K562 (cell line): ENCODE results near the gene DDR1. TPM values are rescaled to one million over a fixed set of nuclear protein-coding genes. Genes with fewer than 3 reads are reported as not detected.
A peak's percentile ranks its signal among the peaks of the same experiment; 100 is the strongest.

Experiments used
- ATAC-seq: fragments of 200-7000 bp; cut with Tn5 transposase; 3 replicates; pipeline ENCODE4 v1.9.1; 2020; ENCODE audit warnings: moderate library complexity
- BruUV-seq: library from RNA; stranded (reverse); fragments of 400-500 nt; replicated peaks from 2 replicates; lab custom pipeline; 2021; lab: Mats Ljungman, UMichigan
- CTCF ChIA-PET: fragments of 300-600 bp; formaldehyde crosslinking; extraction: SDS; loops from one replicate; lab custom pipeline; 2021; ENCODE audit warnings: low intra/inter-chr PET ratio; lab: Yijun Ruan, JAX
- POLR2A ChIA-PET: fragments of 300-600, 350-650 bp; sonication (Branson Sonifier 250); formaldehyde crosslinking; extraction: SDS; loops from one replicate; lab custom pipeline; 2021; ENCODE audit warnings: antibody characterized with exemption, inconsistent platforms; lab: Yijun Ruan, JAX
- DNase-seq, 4 experiments: peaks; one replicate each; pipeline versions ENCODE4 v3.0.0 to v3.0.0-alpha.2; 2011 to 2018; ENCODE audit warnings: low spot score in 3 of 4, mixed read lengths in 3 of 4; ENCODE audit errors: extremely low read depth in 1 of 4
- FAIRE-seq: peaks from 2 replicates; lab custom pipeline; 2011; peaks lifted over from hg19 to GRCh38; lab: Jason Lieb, UNC
- H2AFZ ChIP-seq: 2 replicates; pipeline ENCODE4 v1.6.0; 2011; ENCODE audit warnings: low read depth, low read length, control low read depth, inconsistent platforms
- H3K27ac ChIP-seq: fragments of 200-600 bp; 3 replicates; pipeline ENCODE4 v1.8.0; 2011; ENCODE audit warnings: low read depth, mild to moderate bottlenecking, control low read depth, inconsistent platforms, low read length, moderate library complexity, mixed read lengths; ENCODE audit errors: extremely low read depth
- H3K27me3 ChIP-seq, 2 experiments: fragments of 300-600 bp in 1 of 2; 2 replicates in 1 of 2; 3 replicates in 1 of 2; pipeline versions ENCODE4 v1.6.0 to v1.8.0; 2011; ENCODE audit warnings: inconsistent platforms in 2 of 2, low read length in 2 of 2, mild to moderate bottlenecking in 1 of 2, mixed read lengths in 1 of 2, moderate library complexity in 1 of 2; ENCODE audit not compliant: control insufficient read depth in 2 of 2, insufficient read depth in 2 of 2
- H3K36me3 ChIP-seq: fragments of 300-600 bp; 3 replicates; pipeline ENCODE4 v1.8.0; 2011; ENCODE audit warnings: mild to moderate bottlenecking, low read length, inconsistent platforms; ENCODE audit not compliant: control insufficient read depth, insufficient read depth
- H3K4me1 ChIP-seq, 2 experiments: fragments of 200-600 bp in 1 of 2; replicated peaks in 1 of 2; 2 replicates in 1 of 2; 3 replicates in 1 of 2; pipeline versions ENCODE4 v1.5.1 to v1.8.0; 2011; ENCODE audit warnings: inconsistent platforms in 2 of 2, low read length in 2 of 2, mild to moderate bottlenecking in 1 of 2, mixed read lengths in 1 of 2, moderate library complexity in 1 of 2; ENCODE audit not compliant: control insufficient read depth in 2 of 2, insufficient read depth in 2 of 2
- H3K4me2 ChIP-seq: 2 replicates; pipeline ENCODE4 v1.6.1; 2011; ENCODE audit warnings: low read length, control low read depth, inconsistent platforms, mixed read lengths; ENCODE audit not compliant: insufficient read depth
- H3K4me3 ChIP-seq: fragments of 200-600 bp; sonication (generic), shearing (Covaris generic); 2 replicates; pipeline ENCODE4 v1.5.1; 2016; ENCODE audit warnings: control low read depth, inconsistent platforms
- H3K79me2 ChIP-seq: fragments of 200-600 bp; 3 replicates; pipeline ENCODE4 v1.8.0; 2011; ENCODE audit warnings: low read length, inconsistent platforms; ENCODE audit not compliant: control insufficient read depth, insufficient read depth
- H3K9ac ChIP-seq, 2 experiments: 2 replicates each; pipeline versions ENCODE4 v1.6.0 to v1.6.1; 2011; ENCODE audit warnings: low read depth in 2 of 2, low read length in 2 of 2, control low read depth in 1 of 2, inconsistent platforms in 1 of 2, mild to moderate bottlenecking in 1 of 2, mixed read lengths in 1 of 2; ENCODE audit not compliant: insufficient read depth in 1 of 2
- H3K9me1 ChIP-seq: one replicate; pipeline ENCODE4 v1.6.0; 2011; ENCODE audit warnings: inconsistent platforms, mild to moderate bottlenecking, low read length, moderate library complexity; ENCODE audit not compliant: control insufficient read depth, insufficient read depth
- H3K9me3 ChIP-seq: replicated peaks from 2 replicates; pipeline ENCODE4 v1.5.1; 2011; ENCODE audit warnings: low read depth, low read length, inconsistent platforms; ENCODE audit not compliant: control insufficient read depth, insufficient read depth
- H4K20me1 ChIP-seq: replicated peaks from 2 replicates; pipeline ENCODE4 v1.6.1; 2011; ENCODE audit warnings: low read length, inconsistent platforms, mixed read lengths; ENCODE audit not compliant: control insufficient read depth, insufficient read depth
- FOXM1 ChIP-seq, 2 experiments: fragments of 450-650 bp in 1 of 2; sonication (generic) in 1 of 2; formaldehyde crosslinking in 1 of 2; IDR thresholded peaks; 2 replicates each; pipeline versions ENCODE4 v1.6.1 to v1.9.0; 2017 to 2022; ENCODE audit warnings: low read depth in 2 of 2, mild to moderate bottlenecking in 2 of 2, missing genetic modification reagents in 1 of 2, moderate library complexity in 1 of 2
- HCFC1 ChIP-seq: IDR thresholded peaks from 2 replicates; pipeline ENCODE4 v1.6.1; 2012; ENCODE audit warnings: low read depth, low read length, improper control_type of control experiment
- PRDM10 ChIP-seq: fragments of 450-650 bp; IDR thresholded peaks from 2 replicates; pipeline ENCODE4 v1.6.1; 2018; ENCODE audit not compliant: partially characterized antibody
- SP1 ChIP-seq: sonication (generic); formaldehyde crosslinking; IDR thresholded peaks from 2 replicates; pipeline ENCODE4 v1.8.1; 2022; ENCODE audit warnings: mild to moderate bottlenecking, missing genetic modification reagents
- THAP7 ChIP-seq: fragments of 250-450 bp; sonication (Bioruptor Pico); IDR thresholded peaks from 2 replicates; pipeline ENCODE4 v1.5.0; 2021
- TRIM28 ChIP-seq: fragments of 450-650 bp; IDR thresholded peaks from 2 replicates; pipeline ENCODE4 v1.6.1; 2017
- WGBS: fragments of 100-300 bp; shearing (Covaris generic); methylation state at CpG from one replicate; pipeline ENCODE4 v1.1.6; 2016; ENCODE audit warnings: low coverage, mixed read lengths; ENCODE audit not compliant: insufficient coverage; ENCODE audit errors: missing lambda C conversion rate; 5-methylcytosine and 5-hydroxymethylcytosine counted together
- in situ Hi-C: fragments of 300-500 bp; cut with MboI; formaldehyde crosslinking; loops from 4 replicates; pipeline ENCODE4 v1.15.0; 2018; ENCODE audit warnings: inconsistent platforms, mixed read lengths
- intact Hi-C: fragments of 100-400 bp; cut with micrococcal nuclease; formaldehyde crosslinking; loops from 2 replicates; pipeline ENCODE4 v1.14.2; 2022
- polyA plus RNA-seq, 8 experiments: library from polyadenylated mRNA; depleted of rRNA in 4 of 8; stranded (reverse) in 5 of 8; unstranded in 3 of 8; fragments of >200 nt; fragmentation: Nextera tagmentation in 2 of 8; fragmentation: Illumina TruSeq in 1 of 8; extraction: Ambion mirVana in 2 of 8; extraction: Trizol in 1 of 8; gene quantifications; 2 replicates each; pipeline versions ENCODE4 v1.2.1 to v1.2.3, GENCODE V29; 2011 to 2014; ENCODE audit warnings: inconsistent platforms in 1 of 8, missing spikeins in 1 of 8
- total RNA-seq, 7 experiments: library from RNA; depleted of rRNA in 6 of 7; stranded (reverse); fragments of >200 nt in 6 of 7; fragmentation: Illumina TruSeq in 2 of 7; extraction: Trizol in 2 of 7; gene quantifications; 2 replicates each; pipeline versions ENCODE4 v1.2.1 to v1.2.3, GENCODE V29; 2011 to 2021; ENCODE audit warnings: low replicate concordance in 1 of 7
- TF ChIP-seq, protein P1 (sequence below): fragments of 200-800 bp; sonication (Bioruptor generic); IDR thresholded peaks from 2 replicates; pipeline ENCODE4 v1.6.1; 2016; ENCODE audit warnings: missing genetic modification characterization, missing compliant biosample characterization
- TF ChIP-seq, protein P2 (sequence below): fragments of 200-800 bp; sonication (Bioruptor generic); IDR thresholded peaks from 2 replicates; pipeline ENCODE4 v1.6.1; 2017; ENCODE audit warnings: missing genetic modification characterization, missing compliant biosample characterization

DDR1 gene
- total and polyA plus RNA-seq, 9 of the 15 experiments (the other 6 are each of a cell fraction or from before 2014, with no cell fraction given), result 1.4 to 44.6 (median 12.2) TPM

DNA sequence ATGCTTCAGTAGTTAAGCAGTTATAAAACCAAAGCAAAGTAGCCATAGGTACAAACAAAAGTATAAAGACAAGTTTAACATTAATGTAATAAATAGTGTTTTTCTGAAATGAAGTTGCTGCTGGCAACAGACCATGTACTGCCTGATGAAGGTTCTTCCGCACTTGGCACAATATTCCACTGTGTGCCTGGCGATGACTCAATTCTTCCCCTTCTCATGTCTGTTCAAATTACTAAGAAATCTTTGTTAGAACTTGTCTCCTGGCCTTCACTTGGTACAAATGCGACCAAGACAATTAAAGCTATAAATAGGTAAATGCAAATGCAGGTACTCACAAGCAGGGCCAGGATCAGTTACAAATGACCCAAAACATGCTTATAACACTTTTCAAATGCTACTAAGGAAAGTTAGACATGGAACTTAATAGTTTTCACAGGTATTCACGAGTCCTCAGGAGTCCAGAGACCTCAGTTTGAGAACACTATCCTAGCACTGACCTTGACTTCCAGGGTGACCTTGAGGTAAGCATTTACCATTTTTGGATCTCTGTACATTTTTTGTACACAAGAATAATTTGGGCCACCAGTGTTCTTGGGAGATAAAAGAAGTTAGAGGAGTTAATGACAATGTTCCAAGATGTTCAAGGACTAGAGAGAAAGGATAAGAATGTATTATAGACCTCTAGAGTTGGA is 8.1 kb upstream of the DDR1 start:
- Histone ChIP-seq H3K27me3 (no peaks in the 10 kb centered on the region), H3K9ac (peak overlapping the region in 1 of 2 experiments; percentile 61; a peak in 2 of 4 replicates), H4K20me1 (no peaks in the 10 kb centered on the region), H3K79me2 (peaks cover 19% of the 10 kb centered on the region), H3K4me2 (peak overlapping the region; percentile 70), H3K9me1 (no peaks in the 10 kb centered on the region), H3K4me3 (no peak overlapping the region), H3K4me1 (peaks cover 54 to 70% of the 10 kb centered on the region in 2 experiments), H3K36me3 (no peaks in the 10 kb centered on the region), H2AFZ (peak overlapping the region; percentile 35; the same call in 1 of the 2 replicates), H3K27ac (peak overlapping the region; percentile 94), H3K9me3 (peaks cover 9% of the 10 kb centered on the region)
- ChIA-PET CTCF (interaction anchor here (0.6 to 2.6 kb wide), 4 partner anchors 47 to 197 kb away, joined by 3 to 45 read pairs (median 11); no protein-coding TSS in a partner anchor), POLR2A (interaction anchor here (0.6 to 2.3 kb wide), 25 partner anchors 9 to 194 kb away, joined by 3 to 17 read pairs (median 5); partner anchors contain the start of genes DDR1, GTF2H4, IER3 and MDC1)
- BruUV-seq, result TSS peak; percentile 62
- 31% methylated on average over 4 of the region's 4 CpGs for WGBS
- in situ Hi-C loops (loop anchor here (5.0 kb wide), 1 partner anchor 134 kb away; the partner anchor contains the start of genes FLOT1 and IER3), intact Hi-C loops (loop anchor here (2.0 to 5.0 kb wide), 4 partner anchors 39 to 206 kb away; partner anchors contain the start of genes TUBB and VARS2)
- ATAC-seq (no peak), DNase-seq (peak in 1 of 4 experiments; percentile 62), FAIRE-seq (no peak)
- TF ChIP-seq SP1 (no peak; the same call in 1 of the 2 replicates), TRIM28 (no peak), THAP7 (no peak), FOXM1 (IDR thresholded peaks at IDR 0.05; ENCODE audit: low read depth) (0 out of 2 replicates have a peak, but pooled peaks have one; percentile 11), FOXM1 (CRISPR knock-in tag; IDR thresholded peaks at IDR 0.05; ENCODE audit: low read depth) (no peak), HCFC1 (0 out of 2 replicates have a peak, but pooled peaks have one; percentile 4), PRDM10 (no peak)
- TF ChIP-seq, protein P1, sequence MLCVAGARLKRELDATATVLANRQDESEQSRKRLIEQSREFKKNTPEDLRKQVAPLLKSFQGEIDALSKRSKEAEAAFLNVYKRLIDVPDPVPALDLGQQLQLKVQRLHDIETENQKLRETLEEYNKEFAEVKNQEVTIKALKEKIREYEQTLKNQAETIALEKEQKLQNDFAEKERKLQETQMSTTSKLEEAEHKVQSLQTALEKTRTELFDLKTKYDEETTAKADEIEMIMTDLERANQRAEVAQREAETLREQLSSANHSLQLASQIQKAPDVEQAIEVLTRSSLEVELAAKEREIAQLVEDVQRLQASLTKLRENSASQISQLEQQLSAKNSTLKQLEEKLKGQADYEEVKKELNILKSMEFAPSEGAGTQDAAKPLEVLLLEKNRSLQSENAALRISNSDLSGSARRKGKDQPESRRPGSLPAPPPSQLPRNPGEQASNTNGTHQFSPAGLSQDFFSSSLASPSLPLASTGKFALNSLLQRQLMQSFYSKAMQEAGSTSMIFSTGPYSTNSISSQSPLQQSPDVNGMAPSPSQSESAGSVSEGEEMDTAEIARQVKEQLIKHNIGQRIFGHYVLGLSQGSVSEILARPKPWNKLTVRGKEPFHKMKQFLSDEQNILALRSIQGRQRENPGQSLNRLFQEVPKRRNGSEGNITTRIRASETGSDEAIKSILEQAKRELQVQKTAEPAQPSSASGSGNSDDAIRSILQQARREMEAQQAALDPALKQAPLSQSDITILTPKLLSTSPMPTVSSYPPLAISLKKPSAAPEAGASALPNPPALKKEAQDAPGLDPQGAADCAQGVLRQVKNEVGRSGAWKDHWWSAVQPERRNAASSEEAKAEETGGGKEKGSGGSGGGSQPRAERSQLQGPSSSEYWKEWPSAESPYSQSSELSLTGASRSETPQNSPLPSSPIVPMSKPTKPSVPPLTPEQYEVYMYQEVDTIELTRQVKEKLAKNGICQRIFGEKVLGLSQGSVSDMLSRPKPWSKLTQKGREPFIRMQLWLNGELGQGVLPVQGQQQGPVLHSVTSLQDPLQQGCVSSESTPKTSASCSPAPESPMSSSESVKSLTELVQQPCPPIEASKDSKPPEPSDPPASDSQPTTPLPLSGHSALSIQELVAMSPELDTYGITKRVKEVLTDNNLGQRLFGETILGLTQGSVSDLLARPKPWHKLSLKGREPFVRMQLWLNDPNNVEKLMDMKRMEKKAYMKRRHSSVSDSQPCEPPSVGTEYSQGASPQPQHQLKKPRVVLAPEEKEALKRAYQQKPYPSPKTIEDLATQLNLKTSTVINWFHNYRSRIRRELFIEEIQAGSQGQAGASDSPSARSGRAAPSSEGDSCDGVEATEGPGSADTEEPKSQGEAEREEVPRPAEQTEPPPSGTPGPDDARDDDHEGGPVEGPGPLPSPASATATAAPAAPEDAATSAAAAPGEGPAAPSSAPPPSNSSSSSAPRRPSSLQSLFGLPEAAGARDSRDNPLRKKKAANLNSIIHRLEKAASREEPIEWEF (CRISPR knock-in tag), result peak; percentile 22; the same call in 1 of the 2 replicates
- TF ChIP-seq, protein P2, sequence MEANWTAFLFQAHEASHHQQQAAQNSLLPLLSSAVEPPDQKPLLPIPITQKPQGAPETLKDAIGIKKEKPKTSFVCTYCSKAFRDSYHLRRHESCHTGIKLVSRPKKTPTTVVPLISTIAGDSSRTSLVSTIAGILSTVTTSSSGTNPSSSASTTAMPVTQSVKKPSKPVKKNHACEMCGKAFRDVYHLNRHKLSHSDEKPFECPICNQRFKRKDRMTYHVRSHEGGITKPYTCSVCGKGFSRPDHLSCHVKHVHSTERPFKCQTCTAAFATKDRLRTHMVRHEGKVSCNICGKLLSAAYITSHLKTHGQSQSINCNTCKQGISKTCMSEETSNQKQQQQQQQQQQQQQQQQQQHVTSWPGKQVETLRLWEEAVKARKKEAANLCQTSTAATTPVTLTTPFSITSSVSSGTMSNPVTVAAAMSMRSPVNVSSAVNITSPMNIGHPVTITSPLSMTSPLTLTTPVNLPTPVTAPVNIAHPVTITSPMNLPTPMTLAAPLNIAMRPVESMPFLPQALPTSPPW (CRISPR knock-in tag), result no peak
